DOHH2 (cell line): Measurements from ENCODE around the gene CHCHD6.

ENCODE experiments used
- H3F3A ChIP-seq: fragments of 200-600 bp; sonication (generic), shearing (Covaris generic); 2 replicates; pipeline ENCODE4 v1.6.0; 2016; ENCODE audit warnings: antibody characterized with exemption, mild to moderate bottlenecking; ENCODE audit not compliant: control insufficient read depth, insufficient read depth
- H3K27ac ChIP-seq: fragments of 200-600 bp; sonication (generic); 2 replicates; pipeline ENCODE4 v1.5.1; 2014; ENCODE audit warnings: low read depth, mild to moderate bottlenecking, low read length, moderate library complexity
- H3K27me3 ChIP-seq: fragments of 200-600 bp; sonication (generic); 2 replicates; pipeline ENCODE4 v1.6.1; 2014; ENCODE audit warnings: mild to moderate bottlenecking, low read length, mixed read lengths; ENCODE audit not compliant: control insufficient read depth
- H3K36me3 ChIP-seq: fragments of 200-600 bp; sonication (generic); 2 replicates; pipeline ENCODE4 v1.6.1; 2014; ENCODE audit warnings: mild to moderate bottlenecking, low read length, moderate library complexity, mixed read lengths; ENCODE audit not compliant: control insufficient read depth
- H3K4me1 ChIP-seq: fragments of 200-600 bp; sonication (generic); 2 replicates; pipeline ENCODE4 v1.6.1; 2014; ENCODE audit warnings: mild to moderate bottlenecking, low read length, mixed read lengths; ENCODE audit not compliant: control insufficient read depth
- H3K4me2 ChIP-seq: fragments of 200-600 bp; sonication (generic); 2 replicates; pipeline ENCODE4 v1.6.0; 2014; ENCODE audit warnings: mild to moderate bottlenecking, low read length, moderate library complexity
- H3K4me3 ChIP-seq: fragments of 200-600 bp; sonication (generic); 2 replicates; pipeline ENCODE4 v1.5.1; 2014; ENCODE audit warnings: mild to moderate bottlenecking, low read length, mixed read lengths
- H3K79me2 ChIP-seq: fragments of 200-600 bp; sonication (generic); 2 replicates; pipeline ENCODE4 v1.6.1; 2014; ENCODE audit warnings: mild to moderate bottlenecking, low read length, mixed read lengths; ENCODE audit not compliant: control insufficient read depth
- H3K9me2 ChIP-seq: fragments of 200-600 bp; sonication (generic); replicated peaks from 2 replicates; pipeline ENCODE4 v1.6.1; 2014; ENCODE audit warnings: mild to moderate bottlenecking, low read length, mixed read lengths; ENCODE audit not compliant: control insufficient read depth
- H3K9me3 ChIP-seq: fragments of 200-600 bp; sonication (generic); 2 replicates; pipeline ENCODE4 v1.6.1; 2014; ENCODE audit warnings: antibody characterized with exemption, low read length, mixed read lengths; ENCODE audit not compliant: control insufficient read depth, insufficient read depth
- H4K20me1 ChIP-seq: fragments of 200-600 bp; sonication (generic); 2 replicates; pipeline ENCODE4 v1.6.0; 2014; ENCODE audit warnings: low read depth, mild to moderate bottlenecking, antibody characterized with exemption, low read length, moderate library complexity; ENCODE audit not compliant: control insufficient read depth, insufficient read depth
- CTCF ChIP-seq: fragments of 200-600 bp; sonication (generic); IDR thresholded peaks from one replicate; pipeline ENCODE4 v1.5.1; 2014; ENCODE audit warnings: antibody characterized with exemption, mild to moderate bottlenecking, low read depth, low read length; ENCODE audit not compliant: poor library complexity, severe bottlenecking
- EZH2phosphoT487 ChIP-seq: fragments of 200-600 bp; sonication (generic); IDR thresholded peaks from 2 replicates; pipeline ENCODE4 v1.6.1; 2017; ENCODE audit warnings: borderline replicate concordance, mild to moderate bottlenecking, antibody characterized with exemption, low read length, moderate library complexity, mixed read lengths

Gene CHCHD6

GRCh38 chr3:126994661-126995245, 290.7 kb downstream of the CHCHD6 start:
- H3K4me3 ChIP-seq: no peak overlapping the region
- TF ChIP-seq EZH2phosphoT487: no peak
- TF ChIP-seq CTCF: no peak
- H3K79me2 ChIP-seq: no peaks in the 10 kb centered on the region
- peaks cover 13% of the 10 kb centered on the region for H3K4me1 ChIP-seq
- H3K9me2 ChIP-seq: no peaks in the 10 kb centered on the region
- H3K4me2 ChIP-seq: 0 out of 2 replicates have a peak overlapping the region, but pooled peaks have one; percentile 16
- no peaks in the 10 kb centered on the region for H3K36me3 ChIP-seq
- no peaks in the 10 kb centered on the region for H3K9me3 ChIP-seq
- H3K27ac ChIP-seq: no peak overlapping the region
- no peaks in the 10 kb centered on the region for H3K27me3 ChIP-seq
- H4K20me1 ChIP-seq: no peaks in the 10 kb centered on the region
- no peaks in the 10 kb centered on the region for H3F3A ChIP-seq

- H4K20me1 ChIP-seq: no peaks in the 10 kb centered on the region
- no peak for TF ChIP-seq EZH2phosphoT487
- 0 out of 2 replicates have a peak overlapping the region, but pooled peaks have one; percentile 16 for H3K4me2 ChIP-seq
- no peaks in the 10 kb centered on the region for H3K9me3 ChIP-seq
- no peaks in the 10 kb centered on the region for H3F3A ChIP-seq
- no peaks in the 10 kb centered on the region for H3K36me3 ChIP-seq
- peaks cover 13% of the 10 kb centered on the region for H3K4me1 ChIP-seq
- no peak overlapping the region for H3K27ac ChIP-seq
- H3K79me2 ChIP-seq: no peaks in the 10 kb centered on the region
- H3K9me2 ChIP-seq: no peaks in the 10 kb centered on the region
- no peak overlapping the region for H3K4me3 ChIP-seq
- H3K27me3 ChIP-seq: no peaks in the 10 kb centered on the region
Measured at GRCh38 chr3:126995254-126995780, 291.3 kb downstream of the CHCHD6 start.

- H3K27me3 ChIP-seq: no peaks in the 10 kb centered on the region
- H3K79me2 ChIP-seq: no peaks in the 10 kb centered on the region
- H3K4me3 ChIP-seq: no peak overlapping the region
- TF ChIP-seq CTCF (peak; percentile 49), EZH2phosphoT487 (no peak)
- H3K9me3 ChIP-seq: no peaks in the 10 kb centered on the region
- peaks cover 13% of the 10 kb centered on the region for H3K4me1 ChIP-seq
- H3K27ac ChIP-seq: no peak overlapping the region
- H3K4me2 ChIP-seq: no peak overlapping the region
- H3F3A ChIP-seq: no peaks in the 10 kb centered on the region
- H4K20me1 ChIP-seq: no peaks in the 10 kb centered on the region
- no peaks in the 10 kb centered on the region for H3K9me2 ChIP-seq
- H3K36me3 ChIP-seq: no peaks in the 10 kb centered on the region
Measured at GRCh38 chr3:126995926-126996512, 292.0 kb downstream of the CHCHD6 start.

- no peak overlapping the region for H3K27ac ChIP-seq
- H3K27me3 ChIP-seq: no peaks in the 10 kb centered on the region
- no peaks in the 10 kb centered on the region for H3K79me2 ChIP-seq
- H3K4me1 ChIP-seq: peaks cover 13% of the 10 kb centered on the region
- H3K4me2 ChIP-seq: no peak overlapping the region
- H3K9me3 ChIP-seq: no peaks in the 10 kb centered on the region
- H3F3A ChIP-seq: no peaks in the 10 kb centered on the region
- no peaks in the 10 kb centered on the region for H3K36me3 ChIP-seq
- H3K4me3 ChIP-seq: no peak overlapping the region
- no peaks in the 10 kb centered on the region for H4K20me1 ChIP-seq
- H3K9me2 ChIP-seq: no peaks in the 10 kb centered on the region
- TF ChIP-seq CTCF (no peak), EZH2phosphoT487 (no peak)
Measured at GRCh38 chr3:126996905-126997304, 292.9 kb downstream of the CHCHD6 start.
